Calu3 (cell line): Measurements from ENCODE around the gene DCLRE1A. TPM values are rescaled to one million over a fixed set of nuclear protein-coding genes. Genes with fewer than 3 reads are reported as not detected.
A peak's percentile ranks its signal among the peaks of the same experiment; 100 is the strongest.

Source experiments
- BruUV-seq: library from RNA; stranded (reverse); fragments of 400-500 nt; replicated peaks from 2 replicates; lab custom pipeline; 2021; lab: Mats Ljungman, UMichigan
- CTCF ChIA-PET: fragments of 300-600 bp; sonication (Branson Sonifier 250); formaldehyde crosslinking; loops from one replicate; lab custom pipeline; 2022; ENCODE audit warnings: antibody characterized with exemption; lab: Charles Lee
- DNase-seq: peaks from one replicate; pipeline ENCODE4 v3.0.0; 2022
- H3K27ac Mint-ChIP-seq: one replicate; pipeline ENCODE4 v1.8.0; 2022; ENCODE audit warnings: mixed read lengths; ENCODE audit not compliant: unreplicated experiment
- H3K27me3 Mint-ChIP-seq: one replicate; pipeline ENCODE4 v1.8.0; 2022; ENCODE audit warnings: mixed read lengths; ENCODE audit not compliant: unreplicated experiment
- H3K36me3 Mint-ChIP-seq: one replicate; pipeline ENCODE4 v1.8.0; 2022; ENCODE audit warnings: mild to moderate bottlenecking, moderate library complexity, mixed read lengths; ENCODE audit not compliant: insufficient read depth, unreplicated experiment
- H3K4me1 Mint-ChIP-seq: one replicate; pipeline ENCODE4 v1.8.0; 2022; ENCODE audit warnings: mild to moderate bottlenecking, low read depth, mixed read lengths; ENCODE audit not compliant: unreplicated experiment
- H3K4me3 Mint-ChIP-seq: one replicate; pipeline ENCODE4 v1.8.0; 2022; ENCODE audit warnings: mild to moderate bottlenecking, low read depth, moderate library complexity, mixed read lengths; ENCODE audit not compliant: unreplicated experiment
- H3K9me3 Mint-ChIP-seq: one replicate; pipeline ENCODE4 v1.8.0; 2022; ENCODE audit warnings: low read depth, mixed read lengths; ENCODE audit not compliant: unreplicated experiment
- intact Hi-C: fragments of 100-400 bp; cut with micrococcal nuclease; formaldehyde crosslinking; loops from one replicate; pipeline ENCODE4 v1.10.0; 2022; ENCODE audit not compliant: unreplicated experiment
- total RNA-seq: library from RNA; stranded (reverse); gene quantifications from 2 replicates; pipeline ENCODE4 v1.2.3, GENCODE V29; 2022
- TF ChIP-seq, protein P1 (sequence below): fragments of 200-600 bp; IDR thresholded peaks from one replicate; pipeline ENCODE4 v1.8.0; 2022; ENCODE audit warnings: antibody characterized with exemption; ENCODE audit not compliant: unreplicated experiment

DCLRE1A gene
- total RNA-seq, 1 experiment from 2014 or later: 7.9 TPM

DNA sequence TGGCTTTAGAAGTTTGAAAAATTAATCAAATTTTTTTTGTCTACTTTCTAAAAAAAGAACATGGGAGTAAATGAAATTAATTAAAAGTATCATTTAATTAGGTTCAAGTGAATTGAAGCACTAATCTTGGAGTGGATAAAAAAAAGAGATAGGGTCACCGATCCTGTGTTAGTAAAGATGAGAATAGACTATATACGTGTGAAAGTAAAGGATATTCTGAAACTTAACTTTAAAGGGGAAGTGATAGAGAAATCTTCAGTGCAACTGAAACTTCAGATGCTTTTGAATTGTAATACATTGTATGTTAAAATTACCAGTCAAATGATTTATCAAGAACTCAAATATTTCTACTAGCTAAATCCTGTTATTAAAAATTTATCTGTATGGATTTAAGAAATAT lies 5.4 kb upstream of the DCLRE1A start:
- TF ChIP-seq, protein P1, sequence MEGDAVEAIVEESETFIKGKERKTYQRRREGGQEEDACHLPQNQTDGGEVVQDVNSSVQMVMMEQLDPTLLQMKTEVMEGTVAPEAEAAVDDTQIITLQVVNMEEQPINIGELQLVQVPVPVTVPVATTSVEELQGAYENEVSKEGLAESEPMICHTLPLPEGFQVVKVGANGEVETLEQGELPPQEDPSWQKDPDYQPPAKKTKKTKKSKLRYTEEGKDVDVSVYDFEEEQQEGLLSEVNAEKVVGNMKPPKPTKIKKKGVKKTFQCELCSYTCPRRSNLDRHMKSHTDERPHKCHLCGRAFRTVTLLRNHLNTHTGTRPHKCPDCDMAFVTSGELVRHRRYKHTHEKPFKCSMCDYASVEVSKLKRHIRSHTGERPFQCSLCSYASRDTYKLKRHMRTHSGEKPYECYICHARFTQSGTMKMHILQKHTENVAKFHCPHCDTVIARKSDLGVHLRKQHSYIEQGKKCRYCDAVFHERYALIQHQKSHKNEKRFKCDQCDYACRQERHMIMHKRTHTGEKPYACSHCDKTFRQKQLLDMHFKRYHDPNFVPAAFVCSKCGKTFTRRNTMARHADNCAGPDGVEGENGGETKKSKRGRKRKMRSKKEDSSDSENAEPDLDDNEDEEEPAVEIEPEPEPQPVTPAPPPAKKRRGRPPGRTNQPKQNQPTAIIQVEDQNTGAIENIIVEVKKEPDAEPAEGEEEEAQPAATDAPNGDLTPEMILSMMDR: no peak
- Mint-ChIP-seq H3K36me3 (peaks cover 22% of the 10 kb centered on the region), H3K27me3 (no peaks in the 10 kb centered on the region), H3K27ac (no peak overlapping the region), H3K4me1 (no peaks in the 10 kb centered on the region), H3K4me3 (no peak overlapping the region), H3K9me3 (no peaks in the 10 kb centered on the region)
- intact Hi-C loops: loop anchor here (10.0 kb wide), 1 partner anchor 154 kb away; no protein-coding TSS in a partner anchor
- DNase-seq: no peak
- no TSS peak for BruUV-seq
- CTCF ChIA-PET: no interaction called here

DNA sequence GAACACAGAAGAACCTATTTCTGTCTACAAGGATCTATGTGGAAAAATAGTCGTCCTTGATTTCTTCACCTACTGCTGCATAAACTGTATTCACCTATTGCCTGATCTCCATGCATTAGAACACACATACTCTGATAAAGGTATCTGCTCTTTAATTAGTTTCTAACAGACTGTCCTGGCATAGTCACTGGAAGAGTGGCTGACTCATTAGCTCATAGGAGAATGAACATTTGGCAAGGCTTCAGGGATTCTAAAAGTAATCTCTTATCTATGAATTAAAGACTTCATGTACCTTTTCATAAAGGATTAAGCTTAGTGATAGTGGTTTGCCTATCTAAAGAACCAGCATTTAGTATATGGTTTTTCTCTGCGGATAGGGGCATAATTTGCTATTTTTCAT lies 4.7 kb upstream of the DCLRE1A start:
- intact Hi-C loops: loop anchor here (10.0 kb wide), 1 partner anchor 154 kb away; no protein-coding TSS in a partner anchor
- BruUV-seq: no TSS peak
- Mint-ChIP-seq H3K27me3 (no peaks in the 10 kb centered on the region), H3K27ac (no peak overlapping the region), H3K4me3 (no peak overlapping the region), H3K4me1 (no peaks in the 10 kb centered on the region), H3K36me3 (peaks cover 24% of the 10 kb centered on the region), H3K9me3 (no peaks in the 10 kb centered on the region)
- no peak for DNase-seq
- TF ChIP-seq, protein P1: no peak
- CTCF ChIA-PET: interaction anchor here (0.6 kb wide), 1 partner anchor 758 kb away, joined by 3 read pairs; no protein-coding TSS in a partner anchor

GRCh38 chr10:113857210-113857609 lies 3.3 kb upstream of the DCLRE1A start:
- no TSS peak for BruUV-seq
- Mint-ChIP-seq H3K4me1 (no peaks in the 10 kb centered on the region), H3K9me3 (no peaks in the 10 kb centered on the region), H3K4me3 (no peak overlapping the region), H3K27me3 (no peaks in the 10 kb centered on the region), H3K27ac (no peak overlapping the region), H3K36me3 (peaks cover 24% of the 10 kb centered on the region)
- intact Hi-C loops: loop anchor here (10.0 kb wide), 1 partner anchor 152 kb away; no protein-coding TSS in a partner anchor
- TF ChIP-seq, protein P1: no peak
- DNase-seq: no peak
- CTCF ChIA-PET: no interaction called here

GRCh38 chr10:113856563-113856962 lies 2.7 kb upstream of the DCLRE1A start:
- Mint-ChIP-seq H3K9me3 (no peaks in the 10 kb centered on the region), H3K27me3 (no peaks in the 10 kb centered on the region), H3K27ac (no peak overlapping the region), H3K4me1 (no peaks in the 10 kb centered on the region), H3K36me3 (peaks cover 24% of the 10 kb centered on the region), H3K4me3 (peak overlapping the region; percentile 90)
- DNase-seq: no peak
- BruUV-seq: no TSS peak
- CTCF ChIA-PET: no interaction called here
- TF ChIP-seq, protein P1: no peak
- intact Hi-C loops: loop anchor here (10.0 kb wide), 1 partner anchor 152 kb away; no protein-coding TSS in a partner anchor
